ENCODE data around the gene TMEM128. TPM values are rescaled to one million over a fixed set of nuclear protein-coding genes. Genes with fewer than 3 reads are reported as not detected.

Gene TMEM128
- total and polyA plus RNA-seq, 2 of the 13 experiments (the other 11 are each of a cell fraction or from before 2014, with no cell fraction given): 19.4 to 27.9 TPM

GRCh38 chr4:4248029-4248884 lies at the start of gene TMEM128 (continued):
- TF ChIP-seq IRF1 (CRISPR knock-in tag; IDR thresholded peaks at IDR 0.05; ENCODE audit: low read depth) (no peak), ZNF510 (CRISPR knock-in tag; IDR thresholded peaks at IDR 0.05; ENCODE audit: low read depth) (no peak), TCF12 (IDR thresholded peaks at IDR 0.05) (no peak), TCF12 (CRISPR knock-in tag; IDR thresholded peaks at IDR 0.05) (peak; percentile 84; the same call in 1 of the 2 replicates), ZNF367 (CRISPR knock-in tag; IDR thresholded peaks at IDR 0.05; ENCODE audit: borderline replicate concordance) (no peak), SMYD3 (CRISPR knock-in tag; IDR thresholded peaks at IDR 0.05) (no peak), PPARG (CRISPR knock-in tag; conservative IDR thresholded peaks at IDR 0.05) (no peak), RFXAP (CRISPR knock-in tag; IDR thresholded peaks at IDR 0.05; ENCODE audit: borderline replicate concordance) (peak; percentile 86), ZBTB3 (CRISPR knock-in tag; IDR thresholded peaks at IDR 0.05; ENCODE audit: borderline replicate concordance, low read depth) (no peak), ARNT2 (CRISPR knock-in tag; IDR thresholded peaks at IDR 0.05; ENCODE audit: low read depth) (peak; percentile 51; the same call in 1 of the 2 replicates), ZNF7 (CRISPR knock-in tag; IDR thresholded peaks at IDR 0.05) (peak; percentile 42; the same call in 1 of the 2 replicates), ZNF569 (CRISPR knock-in tag; IDR thresholded peaks at IDR 0.05; ENCODE audit: borderline replicate concordance) (no peak), ZFX (CRISPR knock-in tag; IDR thresholded peaks at IDR 0.05; ENCODE audit: low read depth) (peak; percentile 93), ETV6 (CRISPR knock-in tag; conservative IDR thresholded peaks at IDR 0.05) (0 out of 2 replicates have a peak, but pooled peaks have one; percentile 44), TEAD2 (CRISPR knock-in tag; IDR thresholded peaks at IDR 0.05) (no peak), KMT2A (CRISPR knock-in tag; IDR thresholded peaks at IDR 0.05) (peak; percentile 91), ATM (IDR thresholded peaks at IDR 0.05; ENCODE audit: borderline replicate concordance) (no peak), MBD4 (IDR thresholded peaks at IDR 0.05; ENCODE audit: borderline replicate concordance, low read length) (0 out of 2 replicates have a peak, but pooled peaks have one; percentile 49), ZBTB42 (CRISPR knock-in tag; IDR thresholded peaks at IDR 0.05) (peak; percentile 76; the same call in 1 of the 2 replicates), IKZF1 (IDR thresholded peaks at IDR 0.05) (no peak), ZNF614 (CRISPR knock-in tag; IDR thresholded peaks at IDR 0.05; ENCODE audit: borderline replicate concordance) (no peak), ZBTB25 (CRISPR knock-in tag; IDR thresholded peaks at IDR 0.05) (peak; percentile 61; the same call in 1 of the 2 replicates)
- TF ChIP-seq, protein P1, sequence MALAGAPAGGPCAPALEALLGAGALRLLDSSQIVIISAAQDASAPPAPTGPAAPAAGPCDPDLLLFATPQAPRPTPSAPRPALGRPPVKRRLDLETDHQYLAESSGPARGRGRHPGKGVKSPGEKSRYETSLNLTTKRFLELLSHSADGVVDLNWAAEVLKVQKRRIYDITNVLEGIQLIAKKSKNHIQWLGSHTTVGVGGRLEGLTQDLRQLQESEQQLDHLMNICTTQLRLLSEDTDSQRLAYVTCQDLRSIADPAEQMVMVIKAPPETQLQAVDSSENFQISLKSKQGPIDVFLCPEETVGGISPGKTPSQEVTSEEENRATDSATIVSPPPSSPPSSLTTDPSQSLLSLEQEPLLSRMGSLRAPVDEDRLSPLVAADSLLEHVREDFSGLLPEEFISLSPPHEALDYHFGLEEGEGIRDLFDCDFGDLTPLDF (CRISPR knock-in tag; IDR thresholded peaks at IDR 0.05): peak; percentile 45; the same call in 1 of the 2 replicates
- TF ChIP-seq, protein P2, sequence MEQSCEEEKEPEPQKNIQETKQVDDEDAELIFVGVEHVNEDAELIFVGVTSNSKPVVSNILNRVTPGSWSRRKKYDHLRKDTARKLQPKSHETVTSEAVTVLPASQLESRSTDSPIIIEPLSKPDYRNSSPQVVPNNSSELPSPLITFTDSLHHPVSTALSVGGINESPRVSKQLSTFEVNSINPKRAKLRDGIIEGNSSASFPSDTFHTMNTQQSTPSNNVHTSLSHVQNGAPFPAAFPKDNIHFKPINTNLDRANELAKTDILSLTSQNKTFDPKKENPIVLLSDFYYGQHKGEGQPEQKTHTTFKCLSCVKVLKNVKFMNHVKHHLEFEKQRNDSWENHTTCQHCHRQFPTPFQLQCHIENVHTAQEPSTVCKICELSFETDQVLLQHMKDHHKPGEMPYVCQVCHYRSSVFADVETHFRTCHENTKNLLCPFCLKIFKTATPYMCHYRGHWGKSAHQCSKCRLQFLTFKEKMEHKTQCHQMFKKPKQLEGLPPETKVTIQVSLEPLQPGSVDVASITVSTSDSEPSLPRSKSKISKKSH (CRISPR knock-in tag; IDR thresholded peaks at IDR 0.05; ENCODE audit: borderline replicate concordance): peak; percentile 68; the same call in 1 of the 2 replicates
- TF ChIP-seq, protein P3, sequence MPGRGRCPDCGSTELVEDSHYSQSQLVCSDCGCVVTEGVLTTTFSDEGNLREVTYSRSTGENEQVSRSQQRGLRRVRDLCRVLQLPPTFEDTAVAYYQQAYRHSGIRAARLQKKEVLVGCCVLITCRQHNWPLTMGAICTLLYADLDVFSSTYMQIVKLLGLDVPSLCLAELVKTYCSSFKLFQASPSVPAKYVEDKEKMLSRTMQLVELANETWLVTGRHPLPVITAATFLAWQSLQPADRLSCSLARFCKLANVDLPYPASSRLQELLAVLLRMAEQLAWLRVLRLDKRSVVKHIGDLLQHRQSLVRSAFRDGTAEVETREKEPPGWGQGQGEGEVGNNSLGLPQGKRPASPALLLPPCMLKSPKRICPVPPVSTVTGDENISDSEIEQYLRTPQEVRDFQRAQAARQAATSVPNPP (CRISPR knock-in tag; IDR thresholded peaks at IDR 0.05): no peak

All from HepG2 (cell line).